Measurements from ENCODE around the gene FNDC3B. TPM values are rescaled to one million over a fixed set of nuclear protein-coding genes. Genes with fewer than 3 reads are reported as not detected.

The FNDC3B gene
- total RNA-seq, 1 donor from 2014 or later, result 290 TPM

DNA sequence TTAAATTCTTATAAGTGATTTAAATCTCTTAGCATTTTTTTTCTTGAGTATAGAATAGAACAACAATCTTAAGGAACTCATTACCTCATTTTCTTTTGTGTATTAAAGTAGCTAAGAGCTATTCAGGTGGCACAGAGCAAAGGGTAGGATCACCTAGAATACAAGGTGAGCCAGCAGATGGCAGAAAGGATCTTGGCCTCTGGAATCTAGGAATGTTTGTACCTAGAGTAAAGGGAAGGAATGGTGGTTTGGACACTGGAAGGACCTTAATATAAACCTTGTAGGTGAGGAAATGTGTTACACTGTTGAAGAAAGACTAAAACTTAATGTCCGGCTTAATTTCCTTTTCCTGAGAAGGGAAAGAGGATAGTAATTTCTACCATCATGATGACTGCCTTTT lies 319.9 kb downstream of the FNDC3B start:
- Mint-ChIP-seq H3K36me3 (ENCODE audit: low read depth) (peaks cover 18% of the 10 kb centered on the region), H3K4me3 (ENCODE audit: unreplicated experiment) (no peak overlapping the region), H3K9me3 (ENCODE audit: low read depth) (no peaks in the 10 kb centered on the region), H3K27me3 (ENCODE audit: low read depth) (no peaks in the 10 kb centered on the region), H3K4me1 (ENCODE audit: low read depth) (peaks cover 48% of the 10 kb centered on the region), H3K27ac (ENCODE audit: unreplicated experiment) (peak overlapping the region; percentile 55)
- TF ChIP-seq, protein P1, sequence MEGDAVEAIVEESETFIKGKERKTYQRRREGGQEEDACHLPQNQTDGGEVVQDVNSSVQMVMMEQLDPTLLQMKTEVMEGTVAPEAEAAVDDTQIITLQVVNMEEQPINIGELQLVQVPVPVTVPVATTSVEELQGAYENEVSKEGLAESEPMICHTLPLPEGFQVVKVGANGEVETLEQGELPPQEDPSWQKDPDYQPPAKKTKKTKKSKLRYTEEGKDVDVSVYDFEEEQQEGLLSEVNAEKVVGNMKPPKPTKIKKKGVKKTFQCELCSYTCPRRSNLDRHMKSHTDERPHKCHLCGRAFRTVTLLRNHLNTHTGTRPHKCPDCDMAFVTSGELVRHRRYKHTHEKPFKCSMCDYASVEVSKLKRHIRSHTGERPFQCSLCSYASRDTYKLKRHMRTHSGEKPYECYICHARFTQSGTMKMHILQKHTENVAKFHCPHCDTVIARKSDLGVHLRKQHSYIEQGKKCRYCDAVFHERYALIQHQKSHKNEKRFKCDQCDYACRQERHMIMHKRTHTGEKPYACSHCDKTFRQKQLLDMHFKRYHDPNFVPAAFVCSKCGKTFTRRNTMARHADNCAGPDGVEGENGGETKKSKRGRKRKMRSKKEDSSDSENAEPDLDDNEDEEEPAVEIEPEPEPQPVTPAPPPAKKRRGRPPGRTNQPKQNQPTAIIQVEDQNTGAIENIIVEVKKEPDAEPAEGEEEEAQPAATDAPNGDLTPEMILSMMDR (IDR thresholded peaks at IDR 0.05), result no peak
- DNase-seq (ENCODE audit: low spot score), result no peak

DNA sequence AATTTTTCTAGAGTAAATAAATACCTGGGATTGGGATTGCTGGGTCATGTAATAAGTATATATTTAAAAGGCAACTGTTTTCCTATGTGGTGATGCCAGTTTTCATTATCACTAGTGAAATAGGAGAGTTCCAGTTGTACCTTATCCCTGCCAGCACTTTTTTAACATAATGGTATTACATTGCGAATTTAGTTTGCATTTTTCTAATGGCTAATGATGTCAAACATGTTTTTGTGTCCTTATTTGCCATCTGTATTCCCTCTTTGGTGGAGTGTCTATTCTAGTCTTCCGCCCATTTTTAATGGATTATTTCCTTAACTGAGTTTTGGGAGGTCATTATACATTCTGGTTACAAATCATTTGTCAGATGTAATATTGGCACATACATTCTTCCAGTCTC lies 320.6 kb downstream of the FNDC3B start:
- Mint-ChIP-seq H3K27ac (ENCODE audit: unreplicated experiment) (no peak overlapping the region), H3K9me3 (ENCODE audit: low read depth) (no peaks in the 10 kb centered on the region), H3K27me3 (ENCODE audit: low read depth) (no peaks in the 10 kb centered on the region), H3K4me3 (ENCODE audit: unreplicated experiment) (no peak overlapping the region), H3K36me3 (ENCODE audit: low read depth) (peaks cover 21% of the 10 kb centered on the region), H3K4me1 (ENCODE audit: low read depth) (peaks cover 43% of the 10 kb centered on the region)
- TF ChIP-seq, protein P1 (IDR thresholded peaks at IDR 0.05), result no peak
- DNase-seq (ENCODE audit: low spot score), result no peak

DNA sequence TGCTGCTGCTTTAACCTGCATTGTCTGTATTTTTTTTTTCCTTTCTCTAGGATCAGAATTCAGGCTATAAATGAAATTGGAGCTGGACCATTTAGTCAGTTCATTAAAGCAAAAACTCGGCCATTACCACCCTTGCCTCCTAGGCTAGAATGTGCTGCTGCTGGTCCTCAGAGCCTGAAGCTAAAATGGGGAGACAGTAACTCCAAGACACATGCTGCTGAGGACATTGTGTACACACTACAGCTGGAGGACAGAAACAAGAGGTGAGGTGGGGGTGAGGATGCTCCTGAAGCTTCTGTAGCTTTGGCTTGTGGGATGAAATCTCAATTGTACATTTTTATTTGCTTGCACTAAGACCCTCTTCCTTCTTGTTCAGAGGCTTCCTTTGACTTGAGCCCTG lies 323.2 kb downstream of the FNDC3B start:
- Mint-ChIP-seq H3K9me3 (ENCODE audit: low read depth) (no peaks in the 10 kb centered on the region), H3K4me3 (ENCODE audit: unreplicated experiment) (no peak overlapping the region), H3K4me1 (ENCODE audit: low read depth) (peaks cover 32% of the 10 kb centered on the region), H3K36me3 (ENCODE audit: low read depth) (peaks cover 30% of the 10 kb centered on the region), H3K27me3 (ENCODE audit: low read depth) (no peaks in the 10 kb centered on the region), H3K27ac (ENCODE audit: unreplicated experiment) (no peak overlapping the region)
- TF ChIP-seq, protein P1 (IDR thresholded peaks at IDR 0.05), result no peak
- DNase-seq (ENCODE audit: low spot score), result no peak

DNA sequence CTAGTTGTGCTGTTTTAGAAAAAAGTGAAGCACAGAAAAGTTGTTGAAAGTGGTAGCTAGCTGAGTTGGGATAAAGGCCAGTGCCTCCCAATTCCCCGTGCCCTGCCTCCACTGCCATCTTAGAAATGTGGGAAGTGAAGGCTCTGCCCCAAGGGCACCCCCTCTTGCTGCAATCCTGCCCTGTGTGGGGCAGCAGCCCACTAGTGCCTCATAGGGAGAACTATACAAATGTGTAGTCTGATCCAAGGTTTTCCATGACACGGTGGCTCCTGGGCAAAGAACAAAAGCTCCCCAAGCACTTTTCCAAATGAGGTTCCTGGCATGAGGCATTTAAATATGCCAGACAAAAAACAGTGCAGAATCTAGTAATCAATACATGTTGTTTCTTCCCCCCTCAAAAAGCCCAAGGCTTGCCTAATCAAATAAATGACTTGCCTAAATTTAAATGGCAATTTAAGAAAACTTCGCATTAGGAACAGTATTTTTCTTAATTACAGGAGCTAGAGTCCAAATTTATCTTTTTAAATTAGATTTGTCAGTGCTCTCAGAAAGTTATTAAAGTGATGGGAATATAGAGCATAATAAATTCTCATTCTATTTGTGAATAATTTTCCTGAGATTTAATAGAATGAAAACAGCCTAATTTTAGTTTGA lies 325.1 kb downstream of the FNDC3B start:
- no peak overlapping the region for H3K27ac Mint-ChIP-seq (ENCODE audit: unreplicated experiment)
- TF ChIP-seq, protein P1 (IDR thresholded peaks at IDR 0.05), result no peak

DNA sequence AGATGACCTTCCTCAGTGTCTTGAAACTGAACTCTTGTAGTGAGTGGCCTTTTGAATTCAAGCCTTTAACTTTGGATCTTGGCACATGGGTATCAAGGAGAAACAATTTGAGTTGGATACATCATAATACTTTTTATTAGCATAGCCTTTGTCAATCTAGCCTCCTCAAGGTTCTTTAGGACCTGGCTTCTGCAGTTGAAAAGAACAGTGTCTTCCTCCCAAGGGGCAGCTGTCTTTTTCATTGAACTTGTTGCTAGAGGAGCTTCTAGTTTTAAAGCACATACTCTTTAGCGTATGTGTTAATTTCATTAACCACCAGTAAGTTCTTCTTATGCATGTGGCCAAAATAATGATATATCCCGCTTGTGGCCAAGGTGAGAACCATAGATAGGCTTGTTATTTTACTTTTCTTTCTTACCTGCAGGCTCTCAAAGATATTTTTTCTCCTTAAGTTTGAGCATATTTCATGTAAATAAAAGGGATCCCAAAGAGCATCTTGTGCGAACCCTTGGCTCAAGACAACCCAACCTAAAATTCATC lies 325.7 kb downstream of the FNDC3B start:
- H3K9me3 Mint-ChIP-seq (ENCODE audit: low read depth), result no peaks in the 10 kb centered on the region
- peaks cover 32% of the 10 kb centered on the region for H3K36me3 Mint-ChIP-seq (ENCODE audit: low read depth)
- no peaks in the 10 kb centered on the region for H3K27me3 Mint-ChIP-seq (ENCODE audit: low read depth)
- no peak overlapping the region for H3K27ac Mint-ChIP-seq (ENCODE audit: unreplicated experiment)
- no peak overlapping the region for H3K4me3 Mint-ChIP-seq (ENCODE audit: unreplicated experiment)
- TF ChIP-seq, protein P1 (IDR thresholded peaks at IDR 0.05), result no peak
- no peak for DNase-seq (ENCODE audit: low spot score)
- H3K4me1 Mint-ChIP-seq (ENCODE audit: low read depth), result peaks cover 25% of the 10 kb centered on the region

More for the DNA sequence above, 325.1 kb downstream of the FNDC3B start:
- H3K36me3 Mint-ChIP-seq (ENCODE audit: low read depth), result peaks cover 30% of the 10 kb centered on the region
- H3K4me3 Mint-ChIP-seq (ENCODE audit: unreplicated experiment), result no peak overlapping the region
- H3K9me3 Mint-ChIP-seq (ENCODE audit: low read depth), result no peaks in the 10 kb centered on the region
- H3K4me1 Mint-ChIP-seq (ENCODE audit: low read depth), result peaks cover 29% of the 10 kb centered on the region
- H3K27me3 Mint-ChIP-seq (ENCODE audit: low read depth), result no peaks in the 10 kb centered on the region
- no peak for DNase-seq (ENCODE audit: low spot score)

Data from chondrocyte (in vitro differentiated cells).